ENCODE results near the gene CCDC88C.

The CCDC88C gene

GRCh38 chr14:91332986-91333649 lies 84.5 kb downstream of the CCDC88C start:
- H3K9me3 ChIP-seq (ENCODE audit: insufficient read depth, low read length) = no peaks in the 10 kb centered on the region
- peaks cover 53% of the 10 kb centered on the region for H3K36me3 ChIP-seq (replicated peaks; ENCODE audit: low read depth, low read length)
- H3K27me3 ChIP-seq (ENCODE audit: low read depth, low read length) = no peaks in the 10 kb centered on the region
- H3K27ac ChIP-seq (ENCODE audit: low read length) = no peak overlapping the region
- H3K79me2 ChIP-seq (ENCODE audit: low read length) = no peaks in the 10 kb centered on the region; the same call in 1 of the 2 replicates
- no peak overlapping the region for H3K4me2 ChIP-seq (ENCODE audit: low read length)
- H3K4me1 ChIP-seq (ENCODE audit: low read length) = no peaks in the 10 kb centered on the region
- H2AFZ ChIP-seq (ENCODE audit: low read depth, low read length) = no peak overlapping the region
- TF ChIP-seq, protein P1, sequence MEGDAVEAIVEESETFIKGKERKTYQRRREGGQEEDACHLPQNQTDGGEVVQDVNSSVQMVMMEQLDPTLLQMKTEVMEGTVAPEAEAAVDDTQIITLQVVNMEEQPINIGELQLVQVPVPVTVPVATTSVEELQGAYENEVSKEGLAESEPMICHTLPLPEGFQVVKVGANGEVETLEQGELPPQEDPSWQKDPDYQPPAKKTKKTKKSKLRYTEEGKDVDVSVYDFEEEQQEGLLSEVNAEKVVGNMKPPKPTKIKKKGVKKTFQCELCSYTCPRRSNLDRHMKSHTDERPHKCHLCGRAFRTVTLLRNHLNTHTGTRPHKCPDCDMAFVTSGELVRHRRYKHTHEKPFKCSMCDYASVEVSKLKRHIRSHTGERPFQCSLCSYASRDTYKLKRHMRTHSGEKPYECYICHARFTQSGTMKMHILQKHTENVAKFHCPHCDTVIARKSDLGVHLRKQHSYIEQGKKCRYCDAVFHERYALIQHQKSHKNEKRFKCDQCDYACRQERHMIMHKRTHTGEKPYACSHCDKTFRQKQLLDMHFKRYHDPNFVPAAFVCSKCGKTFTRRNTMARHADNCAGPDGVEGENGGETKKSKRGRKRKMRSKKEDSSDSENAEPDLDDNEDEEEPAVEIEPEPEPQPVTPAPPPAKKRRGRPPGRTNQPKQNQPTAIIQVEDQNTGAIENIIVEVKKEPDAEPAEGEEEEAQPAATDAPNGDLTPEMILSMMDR (IDR thresholded peaks at IDR 0.05; ENCODE audit: low read depth, low read length) = no peak
- no peak for TF ChIP-seq EZH2phosphoT487 (IDR thresholded peaks at IDR 0.05; ENCODE audit: low read depth)
- H4K20me1 ChIP-seq (ENCODE audit: insufficient read depth, low read length) = peaks cover 29% of the 10 kb centered on the region
- H3K9ac ChIP-seq (ENCODE audit: low read length) = no peak overlapping the region
- H3K4me3 ChIP-seq (ENCODE audit: low read length) = no peak overlapping the region

GRCh38 chr14:91332171-91332985 lies 85.2 kb downstream of the CCDC88C start:
- Histone ChIP-seq H3K4me1 (ENCODE audit: low read length) (no peaks in the 10 kb centered on the region), H3K9ac (ENCODE audit: low read length) (no peak overlapping the region), H2AFZ (ENCODE audit: low read depth, low read length) (no peak overlapping the region), H3K27ac (ENCODE audit: low read length) (no peak overlapping the region), H4K20me1 (ENCODE audit: insufficient read depth, low read length) (peaks cover 35% of the 10 kb centered on the region), H3K27me3 (ENCODE audit: low read depth, low read length) (no peaks in the 10 kb centered on the region), H3K4me2 (ENCODE audit: low read length) (no peak overlapping the region), H3K79me2 (ENCODE audit: low read length) (no peaks in the 10 kb centered on the region; the same call in 1 of the 2 replicates), H3K4me3 (ENCODE audit: low read length) (no peak overlapping the region), H3K9me3 (ENCODE audit: insufficient read depth, low read length) (no peaks in the 10 kb centered on the region), H3K36me3 (replicated peaks; ENCODE audit: low read depth, low read length) (peaks cover 53% of the 10 kb centered on the region)
- TF ChIP-seq, protein P1 (IDR thresholded peaks at IDR 0.05; ENCODE audit: low read depth, low read length) = no peak
- TF ChIP-seq EZH2phosphoT487 (IDR thresholded peaks at IDR 0.05; ENCODE audit: low read depth) = no peak

- no peak overlapping the region for H3K27ac ChIP-seq (ENCODE audit: low read length)
- no peaks in the 10 kb centered on the region; the same call in 1 of the 2 replicates for H3K79me2 ChIP-seq (ENCODE audit: low read length)
- H3K4me3 ChIP-seq (ENCODE audit: low read length) = no peak overlapping the region
- H3K4me1 ChIP-seq (ENCODE audit: low read length) = no peaks in the 10 kb centered on the region
- no peak for TF ChIP-seq EZH2phosphoT487 (IDR thresholded peaks at IDR 0.05; ENCODE audit: low read depth)
- TF ChIP-seq, protein P1 (IDR thresholded peaks at IDR 0.05; ENCODE audit: low read depth, low read length) = no peak
- H3K9ac ChIP-seq (ENCODE audit: low read length) = no peak overlapping the region
- H3K4me2 ChIP-seq (ENCODE audit: low read length) = no peak overlapping the region
- H3K9me3 ChIP-seq (ENCODE audit: insufficient read depth, low read length) = no peaks in the 10 kb centered on the region
- peaks cover 37% of the 10 kb centered on the region for H4K20me1 ChIP-seq (ENCODE audit: insufficient read depth, low read length)
- H3K36me3 ChIP-seq (replicated peaks; ENCODE audit: low read depth, low read length) = peaks cover 56% of the 10 kb centered on the region
- no peak overlapping the region for H2AFZ ChIP-seq (ENCODE audit: low read depth, low read length)
- no peaks in the 10 kb centered on the region for H3K27me3 ChIP-seq (ENCODE audit: low read depth, low read length)
Observed at GRCh38 chr14:91331721-91332120, 85.9 kb downstream of the CCDC88C start.

- Histone ChIP-seq H3K4me1 (ENCODE audit: low read length) (no peaks in the 10 kb centered on the region), H3K4me2 (ENCODE audit: low read length) (no peak overlapping the region), H3K36me3 (replicated peaks; ENCODE audit: low read depth, low read length) (peaks cover 56% of the 10 kb centered on the region), H3K9ac (ENCODE audit: low read length) (no peak overlapping the region), H4K20me1 (ENCODE audit: insufficient read depth, low read length) (peaks cover 34% of the 10 kb centered on the region), H3K79me2 (ENCODE audit: low read length) (no peaks in the 10 kb centered on the region; the same call in 1 of the 2 replicates), H3K27ac (ENCODE audit: low read length) (no peak overlapping the region), H3K27me3 (ENCODE audit: low read depth, low read length) (no peaks in the 10 kb centered on the region), H3K9me3 (ENCODE audit: insufficient read depth, low read length) (no peaks in the 10 kb centered on the region), H3K4me3 (ENCODE audit: low read length) (no peak overlapping the region), H2AFZ (ENCODE audit: low read depth, low read length) (no peak overlapping the region)
- TF ChIP-seq EZH2phosphoT487 (IDR thresholded peaks at IDR 0.05; ENCODE audit: low read depth) = no peak
- TF ChIP-seq, protein P1 (IDR thresholded peaks at IDR 0.05; ENCODE audit: low read depth, low read length) = no peak
Observed at GRCh38 chr14:91330856-91331255, 86.8 kb downstream of the CCDC88C start.

Measured in OCI-LY3 (cell line).